ENCODE measurements around the gene PIGS. TPM values are rescaled to one million over a fixed set of nuclear protein-coding genes. Genes with fewer than 3 reads are reported as not detected.

Gene PIGS
- total RNA-seq, 3 donors from 2014 or later: 35.4 to 63.5 (median 53.3) TPM

DNA sequence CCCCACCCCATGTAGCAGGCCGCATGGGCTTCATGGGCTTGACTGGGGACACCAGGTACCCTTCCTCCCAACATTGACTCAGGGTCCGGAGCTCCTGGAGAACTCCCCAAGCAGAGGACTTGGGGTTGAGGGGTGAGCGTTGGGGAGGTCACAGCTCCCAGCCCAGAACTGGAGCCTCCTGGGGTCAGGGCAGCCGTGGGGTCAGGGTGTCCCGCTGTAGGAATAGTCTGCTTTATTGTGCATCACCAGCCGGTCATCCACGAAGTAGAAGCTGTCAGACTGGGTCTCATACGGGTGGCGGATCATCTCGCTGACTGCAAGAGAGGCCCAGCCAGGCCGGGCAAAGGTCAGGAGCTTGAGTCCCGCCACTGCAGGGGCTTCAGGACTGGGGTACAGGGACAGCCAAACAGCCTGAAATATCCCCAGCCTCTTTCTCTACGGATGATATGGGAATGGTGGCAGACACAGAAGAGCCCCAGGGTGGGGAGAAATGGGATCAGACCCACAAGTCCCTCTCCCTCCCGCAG, 24.2 kb downstream of the PIGS start:
- intact Hi-C loops (cut with DNase I; ENCODE audit: low total_unique reads): no loop called here
- peaks cover 0 to 10% of the 10 kb centered on the region in 2 donors for H3K4me1 ChIP-seq
- TF ChIP-seq, protein P1, sequence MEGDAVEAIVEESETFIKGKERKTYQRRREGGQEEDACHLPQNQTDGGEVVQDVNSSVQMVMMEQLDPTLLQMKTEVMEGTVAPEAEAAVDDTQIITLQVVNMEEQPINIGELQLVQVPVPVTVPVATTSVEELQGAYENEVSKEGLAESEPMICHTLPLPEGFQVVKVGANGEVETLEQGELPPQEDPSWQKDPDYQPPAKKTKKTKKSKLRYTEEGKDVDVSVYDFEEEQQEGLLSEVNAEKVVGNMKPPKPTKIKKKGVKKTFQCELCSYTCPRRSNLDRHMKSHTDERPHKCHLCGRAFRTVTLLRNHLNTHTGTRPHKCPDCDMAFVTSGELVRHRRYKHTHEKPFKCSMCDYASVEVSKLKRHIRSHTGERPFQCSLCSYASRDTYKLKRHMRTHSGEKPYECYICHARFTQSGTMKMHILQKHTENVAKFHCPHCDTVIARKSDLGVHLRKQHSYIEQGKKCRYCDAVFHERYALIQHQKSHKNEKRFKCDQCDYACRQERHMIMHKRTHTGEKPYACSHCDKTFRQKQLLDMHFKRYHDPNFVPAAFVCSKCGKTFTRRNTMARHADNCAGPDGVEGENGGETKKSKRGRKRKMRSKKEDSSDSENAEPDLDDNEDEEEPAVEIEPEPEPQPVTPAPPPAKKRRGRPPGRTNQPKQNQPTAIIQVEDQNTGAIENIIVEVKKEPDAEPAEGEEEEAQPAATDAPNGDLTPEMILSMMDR (IDR thresholded peaks at IDR 0.05): no peak
- no peak for TF ChIP-seq POLR2A (IDR thresholded peaks at IDR 0.05)
- TF ChIP-seq POLR2AphosphoS5 (IDR thresholded peaks at IDR 0.05): no peak
- no peaks in the 10 kb centered on the region for H3K9me3 ChIP-seq
- H3K27me3 ChIP-seq: no peaks in the 10 kb centered on the region
- H3K27ac ChIP-seq: peak overlapping the region in 1 of 2 donors; percentile 28
- H3K4me3 ChIP-seq: no peak overlapping the region
- no peak for DNase-seq (ENCODE audit: low spot score in 2 of 2)
- no peaks in the 10 kb centered on the region for H3K36me3 ChIP-seq

DNA sequence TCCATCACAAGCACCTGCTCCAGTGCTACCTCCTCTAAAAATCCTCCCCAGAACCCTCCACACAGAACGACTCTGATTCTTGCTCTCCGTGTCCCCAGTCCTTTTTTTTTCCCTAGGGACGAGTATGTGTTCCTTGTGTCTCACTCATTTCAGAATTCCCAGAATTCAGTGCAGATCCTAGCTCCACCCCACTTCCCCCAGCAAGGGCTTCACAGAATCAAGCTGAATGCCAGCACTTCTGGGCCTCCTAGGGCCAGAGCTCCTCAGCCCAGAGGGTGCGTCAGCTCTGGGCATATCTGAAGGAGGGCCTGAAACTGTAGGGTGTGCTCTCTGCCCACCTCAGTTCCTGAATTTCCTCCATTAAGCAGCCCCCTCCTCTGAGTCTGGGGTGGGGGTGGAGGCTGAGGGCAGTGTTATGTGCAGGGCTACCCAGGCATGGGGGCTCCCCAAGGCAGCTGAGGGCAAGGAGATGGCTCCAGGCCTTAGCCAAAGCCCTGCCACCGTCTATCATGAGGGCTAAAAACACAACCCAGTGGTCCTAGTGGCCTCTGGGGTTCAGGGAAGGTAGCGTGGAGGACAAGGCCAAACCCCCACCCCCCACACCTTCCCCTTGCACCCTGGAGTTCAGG, 25.4 kb downstream of the PIGS start:
- Histone ChIP-seq H3K27ac (peak overlapping the region; percentile 26 to 71), H3K36me3 (no peaks in the 10 kb centered on the region), H3K27me3 (no peaks in the 10 kb centered on the region), H3K4me1 (peaks cover 0 to 2% of the 10 kb centered on the region in 2 donors), H3K9me3 (no peaks in the 10 kb centered on the region), H3K4me3 (no peak overlapping the region)
- no peak for DNase-seq (ENCODE audit: low spot score in 2 of 2)
- TF ChIP-seq, protein P1 (IDR thresholded peaks at IDR 0.05): no peak
- TF ChIP-seq POLR2AphosphoS5 (IDR thresholded peaks at IDR 0.05): no peak
- no peak for TF ChIP-seq POLR2A (IDR thresholded peaks at IDR 0.05)
- intact Hi-C loops (cut with DNase I; ENCODE audit: low total_unique reads): no loop called here

DNA sequence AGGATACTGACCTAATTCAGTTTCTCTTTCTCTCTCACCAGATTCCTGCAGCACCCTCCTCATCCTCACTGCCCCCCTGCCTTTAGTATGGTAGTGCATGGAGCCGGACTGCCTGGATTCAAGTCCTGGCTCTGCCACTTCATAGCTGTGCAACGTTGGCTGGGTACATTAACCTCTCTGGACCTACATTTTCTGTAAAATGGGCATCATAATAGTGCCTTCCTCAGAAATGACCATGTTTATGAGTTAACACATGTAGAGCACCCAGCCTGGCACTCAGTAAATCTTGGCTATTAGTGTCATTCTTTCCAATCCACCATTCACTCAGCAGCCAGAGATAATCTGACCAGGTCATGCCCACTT, 26.2 kb downstream of the PIGS start:
- H3K36me3 ChIP-seq: no peaks in the 10 kb centered on the region
- no peak for TF ChIP-seq POLR2A (IDR thresholded peaks at IDR 0.05)
- no peak overlapping the region for H3K4me3 ChIP-seq
- no peaks in the 10 kb centered on the region for H3K27me3 ChIP-seq
- DNase-seq (ENCODE audit: low spot score in 2 of 2): no peak
- H3K9me3 ChIP-seq: no peaks in the 10 kb centered on the region
- H3K4me1 ChIP-seq: no peaks in the 10 kb centered on the region
- H3K27ac ChIP-seq: peak overlapping the region in 1 of 2 donors; percentile 32
- intact Hi-C loops (cut with DNase I; ENCODE audit: low total_unique reads): no loop called here

DNA sequence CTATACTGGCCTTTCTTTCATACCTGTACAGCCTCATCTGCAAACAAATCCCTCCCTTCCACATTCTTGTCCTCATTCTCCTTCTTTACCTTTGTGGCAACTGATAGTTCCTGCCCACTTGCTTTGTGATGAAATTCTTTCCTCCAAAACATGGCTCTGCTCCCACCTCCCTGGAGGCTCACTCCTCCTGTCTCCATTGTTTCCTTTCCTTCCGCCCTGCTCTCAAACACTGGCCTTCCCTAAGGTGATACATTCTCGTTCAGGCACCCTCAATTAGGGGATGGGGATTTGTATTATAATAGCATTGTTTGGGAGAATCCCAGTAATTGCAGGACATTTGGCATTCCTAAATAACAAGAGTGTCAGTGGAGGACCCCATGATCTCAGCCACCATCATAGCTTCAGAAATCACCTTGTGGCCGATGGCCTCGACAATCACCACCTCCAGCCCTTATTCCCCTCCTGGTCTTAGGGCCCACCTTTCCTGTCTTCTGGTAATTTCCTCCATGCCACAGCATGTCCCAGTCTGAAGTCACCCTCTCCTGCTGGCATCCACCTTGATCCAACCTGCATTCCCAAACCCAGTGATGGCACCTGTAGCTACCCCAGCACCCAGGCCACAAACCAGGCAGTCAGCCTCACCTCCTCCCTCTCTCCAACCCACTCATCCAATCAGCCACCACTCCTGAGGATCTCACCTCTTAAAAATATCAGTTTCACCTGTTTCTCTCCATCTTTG, 26.8 kb downstream of the PIGS start:
- H3K9me3 ChIP-seq: no peaks in the 10 kb centered on the region
- H3K4me3 ChIP-seq: no peak overlapping the region
- H3K36me3 ChIP-seq: no peaks in the 10 kb centered on the region
- no peaks in the 10 kb centered on the region for H3K27me3 ChIP-seq
- no peaks in the 10 kb centered on the region for H3K4me1 ChIP-seq
- peak overlapping the region; percentile 10 to 61 for H3K27ac ChIP-seq
- no peak for DNase-seq (ENCODE audit: low spot score in 2 of 2)
- no peak for TF ChIP-seq POLR2AphosphoS5 (IDR thresholded peaks at IDR 0.05)
- TF ChIP-seq POLR2A (IDR thresholded peaks at IDR 0.05): no peak
- TF ChIP-seq, protein P1 (IDR thresholded peaks at IDR 0.05): no peak
- intact Hi-C loops (cut with DNase I; ENCODE audit: low total_unique reads): no loop called here

DNA sequence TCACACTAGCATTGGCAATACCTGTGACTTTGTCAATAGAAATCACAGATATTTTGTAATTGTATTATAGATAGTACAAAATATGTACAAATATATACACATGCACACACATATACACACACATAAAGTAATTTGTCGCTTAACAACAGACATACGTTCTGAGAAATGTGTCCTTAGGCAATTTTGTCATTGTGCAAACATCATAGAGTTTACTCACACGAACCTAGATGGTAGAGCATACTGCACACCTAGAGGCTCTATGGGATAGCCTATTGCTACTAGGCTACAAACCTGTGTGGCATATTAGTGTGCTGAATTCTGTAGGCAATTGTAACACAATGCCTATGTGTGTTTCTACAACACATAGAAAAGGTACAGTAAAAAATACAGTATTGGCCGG, 29.9 kb downstream of the PIGS start:
- TF ChIP-seq, protein P1 (IDR thresholded peaks at IDR 0.05): no peak
- no peak for TF ChIP-seq POLR2AphosphoS5 (IDR thresholded peaks at IDR 0.05)
- no peak for TF ChIP-seq POLR2A (IDR thresholded peaks at IDR 0.05)
- H3K4me1 ChIP-seq: no peaks in the 10 kb centered on the region
- no peaks in the 10 kb centered on the region for H3K9me3 ChIP-seq
- H3K36me3 ChIP-seq: no peaks in the 10 kb centered on the region
- intact Hi-C loops (cut with DNase I; ENCODE audit: low total_unique reads): no loop called here
- no peak overlapping the region for H3K4me3 ChIP-seq
- no peak overlapping the region for H3K27ac ChIP-seq
- DNase-seq (ENCODE audit: low spot score in 2 of 2): no peak
- H3K27me3 ChIP-seq: no peaks in the 10 kb centered on the region

Data from breast epithelium (tissue), 4 donors.